Left kidney (tissue), 2 donors: ENCODE data around the gene CELSR1. TPM values are rescaled to one million over a fixed set of nuclear protein-coding genes. Genes with fewer than 3 reads are reported as not detected.

ENCODE experiments used
- DNase-seq: peaks from one replicate; pipeline ENCODE4 v3.0.0-alpha.2; 2013
- polyA plus RNA-seq: library from polyadenylated mRNA; unstranded; fragments of 120-200 nt; gene quantifications from one replicate; pipeline ENCODE4 v1.2.1, GENCODE V29; 2013; ENCODE audit not compliant: insufficient read length

Gene CELSR1
- polyA plus RNA-seq, 1 donor, result 26.1 TPM

GRCh38 chr22:46551321-46551720, 13.9 kb upstream of the CELSR1 start:
- DNase-seq, result no peak

DNA sequence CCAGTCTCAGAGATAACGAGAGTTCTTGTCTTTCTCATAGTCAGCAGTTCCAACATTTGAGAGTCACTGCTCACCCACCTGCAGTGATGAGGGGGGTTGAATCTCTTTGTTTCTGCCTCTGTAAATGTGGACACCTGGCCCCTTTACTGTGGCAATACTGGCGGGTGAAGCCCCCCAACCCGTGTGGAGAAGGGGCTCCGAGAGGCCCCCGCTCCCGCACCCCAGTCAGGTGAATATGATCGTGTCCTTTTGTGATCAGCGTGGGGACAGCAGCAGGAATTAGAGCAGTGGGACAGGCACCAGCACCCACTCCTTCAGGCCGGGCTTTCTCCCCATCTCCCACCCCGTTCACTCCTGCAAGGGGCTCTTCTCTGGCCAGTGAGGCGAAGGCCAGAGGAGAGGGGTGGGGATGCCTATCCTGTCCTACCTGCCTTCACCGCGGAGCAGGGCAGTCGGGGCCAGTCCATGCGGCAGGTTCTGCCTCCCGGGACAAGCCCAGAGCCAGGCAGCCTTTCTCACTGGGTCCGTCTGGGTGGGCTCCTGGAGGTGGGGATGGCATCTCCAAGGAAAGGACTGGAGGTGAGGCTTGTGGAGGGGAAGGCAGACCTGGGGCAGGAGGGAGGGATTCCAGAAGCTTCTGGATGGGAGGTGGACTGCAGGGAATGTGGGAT, 12.7 kb upstream of the CELSR1 start:
- no peak for DNase-seq

GRCh38 chr22:46549563-46549840, 12.1 kb upstream of the CELSR1 start:
- DNase-seq, result no peak

DNA sequence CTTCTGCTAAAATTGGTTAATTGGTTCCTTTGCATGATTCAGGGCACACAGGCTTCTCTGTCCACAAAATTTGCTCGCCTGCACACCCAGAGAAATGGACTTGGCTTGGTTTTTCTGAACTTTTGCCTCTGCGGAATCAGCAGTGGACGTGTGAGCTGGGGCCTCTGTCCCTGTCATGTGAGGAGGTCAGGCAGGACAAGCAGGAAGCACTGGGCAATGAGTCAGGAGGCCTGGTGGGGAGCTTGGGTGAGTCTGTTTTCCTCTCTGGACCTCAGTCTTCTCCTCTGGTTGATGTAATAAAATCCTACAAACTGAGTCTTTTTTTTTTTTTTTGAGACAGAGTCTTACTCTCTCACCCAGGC, 10.4 kb upstream of the CELSR1 start:
- no peak for DNase-seq

DNA sequence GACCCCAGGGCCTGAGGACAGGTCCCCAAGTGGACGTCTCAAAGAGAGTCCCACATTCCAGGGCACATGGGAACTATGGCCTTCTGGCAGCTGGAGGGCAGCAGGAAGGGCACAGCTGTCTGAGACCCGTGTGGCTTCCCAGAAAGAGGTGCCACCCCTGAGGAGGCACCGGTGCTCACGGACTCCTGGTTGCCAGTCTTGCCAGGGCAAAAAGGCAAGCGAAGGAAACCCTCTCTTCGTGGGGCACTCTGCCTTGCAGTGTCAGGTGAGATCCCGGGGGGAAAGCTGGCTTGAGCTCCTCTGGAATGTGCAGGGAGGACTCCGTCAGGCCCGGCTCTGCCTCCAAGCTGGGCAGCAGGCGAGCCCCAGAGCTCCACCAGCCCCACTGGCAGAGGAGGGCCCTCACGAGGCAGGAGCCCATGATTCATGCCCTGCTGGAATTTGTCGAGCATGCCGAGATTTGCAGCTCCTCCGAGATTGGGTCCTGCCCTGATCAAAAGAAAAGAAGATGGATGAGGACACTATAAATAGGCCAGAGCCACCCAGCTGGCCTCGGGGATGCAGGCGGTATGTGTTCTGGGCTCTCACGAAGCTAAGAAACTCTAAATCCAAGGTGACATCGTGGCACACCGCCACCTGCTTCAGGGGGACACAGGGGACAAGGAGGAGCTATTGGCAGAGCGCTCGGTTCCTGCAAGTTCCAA, 9.9 kb upstream of the CELSR1 start:
- DNase-seq, result peak; percentile 39

DNA sequence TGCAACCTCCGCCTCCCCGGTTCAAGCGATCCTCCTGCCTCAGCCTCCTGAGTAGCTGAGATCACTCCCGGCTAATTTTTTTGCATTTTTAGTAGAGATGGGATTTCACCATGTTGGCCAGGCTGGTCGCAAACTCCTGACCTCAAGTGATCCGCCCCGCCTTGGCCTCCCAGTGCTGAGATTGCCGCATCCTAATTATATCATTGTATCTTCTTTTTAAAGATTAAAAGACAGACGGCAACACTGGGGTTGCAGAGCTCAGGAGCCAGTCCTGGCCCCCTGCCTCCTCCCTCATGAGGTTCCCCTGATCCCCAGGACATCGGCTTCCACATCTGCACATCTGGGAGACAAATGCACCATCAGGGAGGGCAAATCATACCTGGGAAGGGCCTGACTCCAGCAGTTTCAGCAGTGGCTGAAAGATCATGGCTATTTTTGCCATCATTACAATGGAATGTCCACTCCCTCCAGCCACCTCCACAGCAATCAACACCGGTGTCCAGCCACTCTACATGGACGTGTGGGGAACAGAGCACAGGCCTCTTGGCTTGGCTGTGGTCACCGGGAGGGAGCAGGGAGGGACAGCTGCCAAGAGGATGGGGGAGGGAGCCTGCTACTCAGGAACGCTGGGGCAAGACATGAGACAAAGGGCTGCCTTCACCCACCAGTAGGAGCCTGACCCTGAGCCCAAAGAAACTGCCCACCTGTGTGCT, 9.2 kb upstream of the CELSR1 start:
- no peak for DNase-seq

GRCh38 chr22:46545086-46545792, 7.8 kb upstream of the CELSR1 start:
- DNase-seq, result no peak

- peak; percentile 57 for DNase-seq
Measured at GRCh38 chr22:46542011-46542985, 4.9 kb upstream of the CELSR1 start.

GRCh38 chr22:46541536-46541935, 4.1 kb upstream of the CELSR1 start:
- no peak for DNase-seq

GRCh38 chr22:46540874-46541273, 3.5 kb upstream of the CELSR1 start:
- DNase-seq, result no peak

DNA sequence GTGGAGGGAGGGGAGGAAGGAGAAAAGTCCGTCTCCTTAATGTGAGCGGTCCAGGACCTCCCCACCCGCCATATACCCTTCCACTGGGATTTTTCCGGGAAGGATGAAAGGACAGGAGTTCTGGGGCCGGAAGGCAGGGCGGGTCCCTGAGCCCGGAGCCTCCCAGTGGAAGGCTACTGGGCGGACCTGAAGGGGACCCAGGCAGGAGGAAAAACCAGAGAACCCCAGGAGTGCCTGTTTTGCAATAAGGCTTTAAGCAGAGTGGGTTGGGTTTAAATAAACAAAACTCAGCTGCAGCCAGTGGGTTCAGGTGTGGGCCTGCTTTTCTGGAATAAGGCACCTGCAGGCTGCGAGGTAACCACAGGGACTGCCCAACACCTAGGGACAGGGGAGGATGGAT, 1.7 kb upstream of the CELSR1 start:
- DNase-seq, result no peak

- DNase-seq, result no peak
Measured at GRCh38 chr22:46538814-46539160, 1.4 kb upstream of the CELSR1 start.

GRCh38 chr22:46537946-46538813, 760 bp upstream of the CELSR1 start:
- DNase-seq, result peak; percentile 46

DNA sequence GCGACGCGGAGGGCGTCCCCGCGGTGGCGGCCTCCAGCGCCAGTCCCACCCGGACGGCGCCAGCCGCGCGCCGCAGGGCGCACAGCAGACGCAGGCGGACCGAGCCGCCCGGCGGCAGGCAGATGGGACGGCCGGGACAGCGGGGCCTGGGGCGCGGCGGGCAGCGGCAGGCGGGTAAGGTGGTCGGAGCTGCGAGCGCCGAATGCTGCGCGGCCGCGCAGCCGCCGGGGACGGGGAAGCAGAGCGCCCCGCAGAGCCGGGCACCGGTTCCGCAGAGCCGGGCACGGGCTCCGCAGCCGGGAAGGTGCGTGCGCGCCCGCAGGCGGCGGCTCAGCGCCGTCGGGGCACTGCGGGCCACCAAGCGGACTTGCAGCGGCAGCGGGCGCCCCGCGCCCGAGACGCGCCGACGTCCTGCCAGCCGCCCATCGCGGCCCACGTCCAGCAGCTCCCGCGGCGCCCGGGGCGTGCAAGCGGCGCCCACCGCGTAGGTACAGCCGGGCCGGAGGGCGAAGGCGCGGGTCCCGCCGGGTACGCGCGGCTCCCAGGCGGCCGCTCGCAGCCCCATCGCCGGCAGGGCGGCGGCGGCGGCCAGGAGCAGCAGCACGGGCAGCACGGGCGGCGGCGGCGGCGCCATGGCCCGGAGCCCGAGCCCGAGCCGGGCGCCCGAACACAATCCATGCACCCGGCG, 739 bp downstream of the CELSR1 start:
- no peak for DNase-seq

DNA sequence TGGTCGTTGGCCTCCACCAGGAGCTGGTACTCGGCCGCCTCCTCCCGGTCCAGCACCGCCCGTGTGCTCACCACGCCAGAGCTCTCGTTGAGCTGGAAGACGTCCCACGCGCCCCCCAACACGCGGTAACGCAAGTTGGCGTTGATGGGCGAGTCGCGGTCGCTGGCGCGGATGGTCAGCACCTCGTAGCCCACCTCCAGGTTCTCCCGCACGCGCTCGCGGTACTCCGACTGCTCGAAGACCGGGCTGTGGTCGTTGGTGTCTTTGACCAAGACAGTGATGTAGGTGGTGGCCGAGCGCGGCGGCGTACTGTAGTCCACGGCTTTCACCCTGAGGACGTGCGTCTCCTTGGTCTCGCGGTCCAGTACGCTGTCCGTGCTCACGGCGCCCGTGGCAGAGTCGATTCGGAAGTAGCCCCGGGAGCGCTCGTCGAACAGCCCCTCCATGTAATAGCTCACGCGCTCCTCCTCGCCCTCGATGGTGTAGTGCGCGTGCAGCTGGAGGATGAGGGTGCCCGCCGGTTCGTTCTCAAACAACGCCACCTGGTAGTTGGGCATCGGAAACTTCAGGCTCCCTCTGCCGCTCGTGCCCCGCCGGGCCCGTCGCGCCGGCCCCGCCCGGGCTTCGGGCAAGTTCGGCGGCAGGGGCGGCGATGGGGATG, 1.4 kb downstream of the CELSR1 start:
- DNase-seq, result no peak

DNA sequence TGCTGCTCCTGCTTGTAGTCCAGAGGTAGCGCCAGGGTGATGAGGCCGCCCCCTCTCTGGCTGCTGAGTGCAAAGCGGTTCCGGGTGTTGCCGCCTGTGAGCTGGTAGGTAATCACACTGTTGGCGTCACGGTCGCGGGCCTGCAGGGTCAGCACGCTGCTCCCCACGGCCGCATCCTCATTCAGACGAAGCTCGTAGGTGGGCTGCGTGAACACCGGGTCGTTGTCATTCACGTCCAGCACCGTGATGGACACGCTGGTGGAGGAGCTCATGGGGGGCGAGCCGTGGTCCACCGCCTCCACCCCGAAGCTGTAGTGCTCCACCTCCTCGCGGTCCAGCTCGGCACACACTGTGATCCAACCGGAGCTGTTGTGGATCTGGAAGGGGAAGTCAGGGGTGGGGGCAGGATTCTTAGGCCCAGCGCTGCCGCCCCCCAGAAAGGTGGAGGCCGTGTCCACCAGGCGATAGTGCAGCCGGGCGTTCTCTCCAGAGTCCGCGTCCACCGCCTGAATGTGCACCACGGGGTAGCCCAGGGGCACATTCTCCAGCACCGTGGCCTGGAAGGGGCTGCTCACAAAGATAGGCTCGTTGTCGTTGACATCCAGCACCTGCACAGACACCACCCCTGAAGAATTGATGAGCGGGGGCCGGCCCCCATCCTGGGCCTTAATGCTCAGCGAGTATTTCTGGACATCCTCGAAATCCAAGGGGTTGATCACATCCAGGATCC, 2.4 kb downstream of the CELSR1 start:
- no peak for DNase-seq

GRCh38 chr22:46534177-46534776, 3.1 kb downstream of the CELSR1 start:
- DNase-seq, result no peak

- no peak for DNase-seq
Measured at GRCh38 chr22:46533070-46533833, 4.2 kb downstream of the CELSR1 start.
